Hepatocyte (in vitro differentiated cells): ENCODE data around the gene LAG3.

ENCODE experiments used
- CTCF ChIP-seq: fragments of 200-600 bp; sonication (generic); IDR thresholded peaks from 2 replicates; pipeline ENCODE4 v1.5.1; 2016; ENCODE audit warnings: antibody characterized with exemption, mild to moderate bottlenecking; ENCODE audit not compliant: poor library complexity
- EZH2 ChIP-seq: fragments of 200-600 bp; sonication (generic); IDR thresholded peaks from 2 replicates; pipeline ENCODE4 v1.6.1; 2016; ENCODE audit warnings: antibody characterized with exemption, mild to moderate bottlenecking, borderline replicate concordance

GRCh38 chr12:6736754-6737153 is 35.6 kb upstream of the LAG3 start:
- TF ChIP-seq CTCF: no peak
- no peak for TF ChIP-seq EZH2
